Measurements from ENCODE around the gene RPS5.
"Not testable (repeated sequence)": the region's sequence is repeated elsewhere in the genome, so short reads cannot be mapped to it uniquely, and the experiment has no call there.

RPS5 gene

DNA sequence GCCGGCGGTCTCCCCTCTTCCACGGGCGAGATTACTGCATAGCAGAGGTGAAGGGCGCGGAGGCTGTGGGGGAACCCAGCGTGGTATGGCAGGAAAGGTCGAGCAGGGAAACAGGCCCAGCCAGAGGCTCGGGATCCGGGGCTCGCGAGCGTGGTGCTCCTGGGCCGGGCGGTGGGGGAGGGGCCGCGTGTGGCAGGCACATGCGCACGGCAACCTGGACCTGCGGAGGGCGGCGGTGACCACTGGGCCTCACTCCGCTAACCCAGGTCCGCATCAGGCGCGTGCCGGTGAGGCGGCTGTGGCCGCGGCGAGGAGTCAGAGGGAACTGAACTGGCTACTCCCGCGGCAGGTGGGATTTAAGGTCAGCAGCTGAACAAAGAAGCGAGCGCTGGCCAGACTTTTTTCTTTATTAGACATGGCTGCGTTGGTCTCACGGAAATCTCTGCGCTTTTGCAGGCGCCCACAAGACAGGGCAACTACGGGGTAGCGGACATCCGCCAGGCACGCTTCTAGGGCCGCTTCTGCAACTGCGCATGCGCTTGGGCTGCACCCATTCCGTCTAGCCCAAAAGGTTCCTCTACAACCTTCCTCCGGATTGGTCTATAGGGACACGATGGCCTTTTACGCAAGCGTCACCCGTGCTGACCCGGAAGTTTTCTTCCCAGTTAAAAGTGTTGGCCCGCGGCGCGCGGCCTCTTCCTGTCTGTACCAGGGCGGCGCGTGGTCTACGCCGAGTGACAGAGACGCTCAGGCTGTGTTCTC lies at the start of gene RPS5:
TSS of gene RPS5 (plus strand) at position 694 of the 762 bp plus-strand sequence. CDS start 869 bp downstream, outside the sequence.
- peak; percentile 96 for DNase-seq

DNA sequence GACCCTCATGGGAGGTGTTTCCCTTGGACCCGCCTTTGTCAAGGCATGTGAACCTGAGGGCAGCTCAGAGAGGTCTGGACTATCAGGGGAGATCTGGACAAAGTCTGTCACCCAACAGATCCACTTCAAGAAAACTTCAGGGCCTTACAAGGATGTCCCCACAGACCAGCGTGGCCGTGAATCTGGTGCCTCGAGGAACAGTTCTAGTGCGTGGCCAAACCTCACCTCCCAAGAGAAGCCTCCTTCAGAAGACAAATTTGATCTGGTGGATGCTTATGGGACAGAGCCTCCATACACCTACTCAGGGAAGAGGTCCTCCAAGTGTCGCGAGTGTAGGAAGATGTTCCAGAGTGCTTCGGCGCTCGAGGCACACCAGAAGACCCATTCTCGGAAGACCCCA lies 48.7 kb upstream of the RPS5 start:
- no peak for DNase-seq

DNA sequence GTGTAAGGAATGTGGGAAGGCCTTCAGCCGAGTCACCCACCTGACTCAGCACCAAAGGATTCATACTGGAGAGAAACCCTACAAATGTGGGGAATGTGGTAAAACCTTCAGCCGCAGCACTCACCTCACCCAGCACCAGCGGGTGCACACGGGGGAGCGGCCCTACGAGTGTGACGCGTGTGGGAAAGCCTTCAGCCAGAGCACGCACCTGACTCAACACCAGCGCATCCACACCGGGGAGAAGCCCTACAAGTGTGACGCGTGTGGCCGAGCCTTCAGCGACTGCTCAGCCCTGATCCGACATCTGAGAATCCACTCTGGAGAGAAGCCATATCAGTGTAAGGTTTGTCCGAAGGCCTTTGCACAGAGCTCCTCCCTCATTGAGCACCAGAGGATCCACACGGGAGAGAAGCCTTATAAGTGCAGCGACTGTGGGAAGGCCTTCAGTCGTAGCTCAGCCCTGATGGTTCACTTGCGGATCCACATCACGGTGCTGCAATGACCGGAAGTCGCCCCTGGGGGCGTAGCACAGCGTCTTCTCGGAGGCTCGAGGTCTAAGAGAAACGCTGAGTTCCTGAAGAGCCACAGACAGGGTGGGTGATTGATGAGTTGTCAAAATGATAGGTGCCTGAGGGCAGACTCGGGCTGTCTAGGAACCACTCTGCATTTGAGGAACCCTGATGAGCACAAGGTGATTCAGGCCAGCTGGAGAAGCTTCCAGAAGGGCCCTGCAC lies 48.1 kb upstream of the RPS5 start:
- no peak for DNase-seq

DNA sequence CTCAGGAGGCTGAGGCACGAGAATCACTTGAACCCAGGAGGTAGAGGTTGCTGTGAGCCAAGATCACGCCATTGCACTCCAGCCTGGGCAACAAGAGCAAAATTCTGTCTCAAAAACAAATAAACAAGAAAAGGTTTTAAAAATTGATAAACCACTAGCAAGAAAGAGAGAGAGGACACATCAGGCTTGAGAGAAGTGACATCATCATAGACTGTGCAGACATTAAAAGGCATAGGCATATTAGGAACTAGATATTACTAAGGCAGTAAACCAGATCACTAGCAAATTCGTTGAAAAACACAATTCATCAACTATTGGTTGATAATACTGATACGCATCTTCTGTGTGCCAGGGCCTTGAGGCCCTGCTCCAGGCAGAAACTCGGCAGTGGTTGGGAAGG lies 41.5 kb upstream of the RPS5 start:
- no peak for DNase-seq

DNA sequence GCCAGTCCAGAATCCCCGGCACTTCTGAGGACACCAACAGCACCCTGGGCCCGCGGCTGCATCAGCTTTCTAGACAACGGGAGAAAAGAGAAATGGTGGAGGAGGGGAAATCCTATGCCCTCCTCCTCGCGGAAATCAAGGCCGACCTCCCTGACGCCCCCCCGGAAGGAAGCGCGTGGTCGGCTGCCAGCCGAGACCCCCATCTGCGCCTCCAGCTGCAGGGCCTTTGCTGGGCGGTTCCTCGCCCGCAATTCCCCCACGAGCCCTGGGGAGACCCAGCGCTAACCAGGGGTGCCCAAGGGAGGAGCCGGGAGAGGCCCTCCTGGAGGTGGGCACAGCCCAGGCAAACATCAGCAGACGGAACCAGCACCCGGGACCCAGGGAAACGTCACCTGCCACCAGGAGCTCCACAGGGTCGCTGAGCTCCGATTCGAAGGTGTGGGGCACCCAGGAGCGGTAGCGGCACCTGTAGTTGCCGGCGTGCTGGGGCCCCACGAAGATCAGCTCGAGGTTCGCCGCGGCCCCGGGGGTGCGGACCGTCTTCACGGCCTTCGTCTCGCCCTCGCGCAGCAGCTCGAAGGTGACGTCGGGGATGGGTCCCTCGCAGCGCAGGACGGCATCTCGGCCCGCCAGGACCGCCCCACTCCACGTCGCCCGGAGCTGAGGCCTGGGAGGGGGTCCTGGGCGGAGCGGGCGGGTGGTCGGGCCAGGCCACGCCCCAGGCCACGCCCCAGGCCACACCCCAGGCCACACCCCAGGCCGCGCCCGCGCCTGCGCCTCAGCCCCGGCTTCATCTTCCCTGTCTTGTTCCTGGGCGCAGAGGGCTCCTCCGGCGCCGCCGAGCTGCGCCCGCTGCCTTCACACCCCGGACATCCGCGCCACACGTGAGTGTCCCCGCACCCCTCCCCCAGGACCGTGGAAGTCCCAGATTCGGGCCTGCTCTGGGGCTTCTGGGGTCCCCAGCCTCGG lies 39.8 kb upstream of the RPS5 start:
- peak; percentile 72 for DNase-seq

DNA sequence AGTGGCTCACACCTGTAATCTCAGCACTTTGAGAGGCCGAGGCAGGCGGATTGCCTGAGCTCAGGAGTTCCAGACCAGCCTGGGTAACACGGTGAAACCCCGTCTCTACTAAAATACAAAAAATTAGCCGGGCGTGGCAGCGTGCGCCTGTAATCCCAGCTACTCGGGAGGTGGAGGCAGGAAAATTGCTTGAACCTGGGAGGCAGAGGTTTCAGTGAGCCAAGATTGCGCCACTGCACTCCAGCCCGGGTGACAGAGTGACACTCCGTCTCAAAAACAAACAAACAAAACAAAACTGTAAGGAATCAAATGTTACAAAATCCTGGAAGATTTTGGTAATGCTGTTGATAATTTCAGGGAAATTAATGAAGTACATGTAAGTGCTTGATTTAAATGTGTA lies 39.0 kb upstream of the RPS5 start:
- DNase-seq: not testable (repeated sequence)

DNA sequence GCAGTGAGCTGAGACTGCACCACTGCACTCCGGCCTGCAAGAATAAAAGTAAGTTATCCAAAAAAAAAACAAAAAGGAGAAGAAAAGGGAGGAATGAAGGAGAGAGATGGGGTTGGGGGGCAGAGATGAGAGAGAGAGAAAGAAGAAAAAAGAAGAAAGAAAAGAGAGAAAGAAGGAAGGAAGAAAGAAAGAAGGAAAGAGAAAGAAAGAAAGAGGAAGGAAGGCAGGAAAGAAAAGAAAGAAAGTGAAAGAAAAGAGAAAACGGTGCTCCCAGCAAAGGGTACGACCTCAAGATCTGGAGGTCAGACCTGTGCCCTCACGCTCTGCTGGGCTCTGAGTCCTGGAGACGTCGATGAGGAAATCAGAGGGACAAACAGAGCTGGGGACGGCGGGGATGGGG lies 37.5 kb upstream of the RPS5 start:
- no peak for DNase-seq

DNA sequence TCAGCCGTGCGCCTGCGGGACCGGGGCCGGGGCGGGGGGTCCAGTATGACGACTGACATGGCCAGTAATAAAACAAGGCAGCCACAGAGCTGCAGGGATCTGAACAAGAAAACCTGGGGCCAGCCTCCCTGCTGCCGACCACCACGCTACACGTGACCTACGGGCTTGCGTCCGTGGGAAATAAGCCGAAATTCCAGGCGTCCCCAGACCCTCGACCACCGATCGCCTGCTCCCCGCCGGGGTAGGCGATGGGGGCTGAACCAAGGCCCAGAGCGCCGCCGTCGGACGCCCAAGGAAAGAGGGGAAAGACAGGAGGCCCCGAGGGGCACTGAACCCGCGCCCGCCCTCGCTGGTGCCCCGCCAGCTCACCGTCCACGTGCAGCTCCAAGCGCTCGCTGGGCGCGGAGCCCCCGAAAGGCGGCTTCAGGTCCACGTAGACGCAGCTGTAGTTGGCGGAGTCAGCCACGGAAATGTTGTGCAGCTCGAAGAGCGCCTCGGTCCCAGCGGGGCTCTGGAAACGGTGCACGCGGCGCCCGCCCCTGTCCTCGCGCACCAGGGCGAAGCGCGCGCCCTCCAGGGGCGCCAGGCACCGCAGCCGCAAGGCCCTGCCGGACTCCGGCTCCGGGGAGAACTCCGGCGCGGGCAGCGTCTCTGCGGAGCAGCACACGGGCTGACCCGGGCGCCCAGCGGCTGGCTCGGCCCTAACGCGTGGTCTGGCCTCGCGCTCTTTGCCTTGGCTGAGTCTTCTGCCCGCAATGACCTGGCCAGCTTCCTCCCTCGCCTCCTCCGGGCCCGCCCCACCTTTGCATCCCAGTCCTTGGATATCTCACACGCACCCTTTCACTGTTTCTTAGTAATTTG lies 36.8 kb upstream of the RPS5 start:
- DNase-seq: no peak

DNA sequence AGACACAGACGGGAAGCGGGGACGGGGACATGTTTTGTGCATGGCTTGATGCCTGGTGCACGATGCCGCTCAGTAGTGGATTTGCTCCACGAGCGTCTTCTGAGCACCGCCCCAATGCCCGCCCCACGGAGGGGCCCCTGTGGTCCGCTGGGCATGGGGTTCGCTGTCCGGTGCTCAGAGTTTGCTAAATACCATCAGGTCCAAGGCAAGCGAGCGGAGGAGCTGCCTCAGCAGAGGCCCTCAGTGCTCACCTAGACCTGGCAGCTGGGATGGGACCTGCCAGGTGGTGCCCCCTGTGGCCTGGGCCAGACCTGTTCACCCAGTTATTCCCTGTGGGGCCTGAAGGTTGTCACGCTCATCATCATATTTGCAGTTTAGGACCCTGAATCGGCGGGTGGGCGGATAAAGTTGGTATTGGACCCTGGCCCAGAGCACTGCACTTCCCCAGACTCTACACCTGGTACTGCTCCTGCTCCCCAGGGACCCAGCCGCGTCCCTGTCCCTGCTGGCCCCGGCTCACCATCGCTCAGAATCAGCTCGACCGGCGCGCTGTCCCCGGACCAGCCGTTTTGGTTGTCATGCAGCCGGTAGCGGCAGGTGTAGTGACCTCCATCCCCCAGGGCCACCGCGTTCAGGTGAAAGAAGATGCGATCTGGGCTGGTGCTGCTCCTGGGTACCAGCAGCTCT lies 36.1 kb upstream of the RPS5 start:
- DNase-seq: no peak

DNA sequence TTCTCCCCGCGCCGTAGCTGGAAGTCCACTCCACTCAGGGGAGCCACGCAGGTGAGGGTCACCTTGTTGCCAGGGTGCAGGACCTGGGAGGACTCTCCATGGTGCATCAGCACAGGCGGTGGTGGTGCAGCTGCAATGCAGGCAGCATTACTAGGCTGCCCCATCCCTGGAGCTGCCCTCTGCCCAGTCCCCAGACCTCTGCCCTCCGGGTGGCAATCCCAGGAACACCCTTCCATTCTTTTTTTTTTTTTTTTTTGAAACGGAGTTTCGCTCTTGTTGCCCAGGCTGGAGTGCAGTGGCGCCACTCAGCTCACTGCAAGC lies 35.6 kb upstream of the RPS5 start:
- no peak for DNase-seq

DNA sequence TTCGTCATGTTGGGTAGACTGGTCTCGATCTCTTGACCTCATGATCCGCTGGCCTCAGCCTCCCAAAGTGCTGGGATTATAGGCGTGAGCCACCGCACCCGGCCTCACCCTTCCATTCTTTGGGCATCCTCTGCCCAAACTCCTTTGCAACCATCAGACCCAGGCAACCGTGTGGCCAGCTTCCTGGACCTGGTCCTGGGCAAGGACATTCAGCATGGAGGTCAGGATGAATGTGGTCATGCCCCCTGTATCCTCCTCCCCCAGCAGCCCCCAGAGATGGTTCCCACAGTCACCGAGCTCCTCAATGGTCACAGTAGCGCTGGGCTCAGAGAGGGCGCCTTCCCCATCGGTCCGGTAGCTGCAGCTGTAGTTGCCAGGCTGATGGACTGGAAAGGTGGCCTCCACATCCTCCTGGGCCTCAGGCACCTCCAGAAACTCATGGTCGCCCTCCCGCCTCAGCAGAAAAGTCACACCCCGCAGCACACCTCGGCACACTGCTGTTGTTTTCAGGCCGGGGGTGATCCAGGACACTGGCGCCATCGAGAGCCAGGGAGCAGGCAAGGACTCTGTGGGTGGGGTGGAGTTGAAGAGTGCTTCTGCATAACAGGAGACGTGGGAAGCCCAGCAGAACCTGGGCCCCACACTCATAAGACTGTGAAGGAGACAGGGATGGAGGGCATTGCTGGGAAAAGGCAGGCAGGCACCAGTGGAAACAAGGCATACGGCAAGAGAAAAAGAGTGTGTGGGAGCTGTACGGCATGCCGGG lies 34.9 kb upstream of the RPS5 start:
- DNase-seq: no peak

DNA sequence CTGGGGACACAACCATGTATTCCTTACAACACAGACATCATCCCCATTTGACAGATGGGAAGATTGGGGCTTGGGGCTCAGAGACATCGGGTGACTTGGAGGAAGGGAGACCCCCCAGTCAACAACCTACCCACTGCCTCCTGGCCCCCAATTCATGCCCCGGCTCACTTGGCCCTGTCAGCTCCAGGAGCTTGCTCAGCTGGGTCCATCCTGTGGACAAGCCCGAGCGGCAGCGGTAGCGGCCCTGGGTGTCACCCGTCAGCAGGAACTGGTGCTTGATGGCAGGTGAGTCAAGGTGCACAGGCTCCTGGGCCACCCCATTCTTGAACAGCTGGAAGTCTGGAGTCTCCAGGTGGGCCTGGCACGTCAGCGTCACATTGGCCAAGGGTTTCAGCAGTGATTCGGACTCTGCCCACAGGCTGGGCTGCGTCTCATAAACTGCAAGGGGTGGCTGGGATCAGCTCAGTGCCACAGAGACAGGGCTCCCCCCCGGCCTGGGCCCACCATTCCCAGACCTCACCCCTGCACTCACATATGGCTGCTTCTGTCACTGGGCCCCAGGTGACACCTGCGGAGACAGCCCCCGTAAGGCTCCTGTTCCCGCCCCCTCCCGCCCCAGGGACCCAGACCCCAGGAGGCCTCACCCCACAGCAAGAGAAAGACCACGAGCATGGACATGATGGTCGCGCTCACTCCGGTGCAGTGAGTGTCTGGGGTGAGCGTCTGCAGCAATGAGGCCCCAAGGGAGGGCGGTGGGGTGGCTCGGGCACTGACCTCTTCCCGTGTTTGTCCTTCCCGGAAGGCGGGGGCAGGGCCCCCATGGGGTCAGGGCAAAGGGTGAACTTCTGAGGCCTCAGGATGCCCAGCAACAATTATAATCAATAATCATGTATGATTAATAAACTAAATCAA lies 34.1 kb upstream of the RPS5 start, which contains the start of gene A1BG:
TSS of gene A1BG (minus strand) at position 733 of the 912 bp plus-strand sequence. CDS start at position 678, 55 bp downstream.
- no peak for DNase-seq

DNA sequence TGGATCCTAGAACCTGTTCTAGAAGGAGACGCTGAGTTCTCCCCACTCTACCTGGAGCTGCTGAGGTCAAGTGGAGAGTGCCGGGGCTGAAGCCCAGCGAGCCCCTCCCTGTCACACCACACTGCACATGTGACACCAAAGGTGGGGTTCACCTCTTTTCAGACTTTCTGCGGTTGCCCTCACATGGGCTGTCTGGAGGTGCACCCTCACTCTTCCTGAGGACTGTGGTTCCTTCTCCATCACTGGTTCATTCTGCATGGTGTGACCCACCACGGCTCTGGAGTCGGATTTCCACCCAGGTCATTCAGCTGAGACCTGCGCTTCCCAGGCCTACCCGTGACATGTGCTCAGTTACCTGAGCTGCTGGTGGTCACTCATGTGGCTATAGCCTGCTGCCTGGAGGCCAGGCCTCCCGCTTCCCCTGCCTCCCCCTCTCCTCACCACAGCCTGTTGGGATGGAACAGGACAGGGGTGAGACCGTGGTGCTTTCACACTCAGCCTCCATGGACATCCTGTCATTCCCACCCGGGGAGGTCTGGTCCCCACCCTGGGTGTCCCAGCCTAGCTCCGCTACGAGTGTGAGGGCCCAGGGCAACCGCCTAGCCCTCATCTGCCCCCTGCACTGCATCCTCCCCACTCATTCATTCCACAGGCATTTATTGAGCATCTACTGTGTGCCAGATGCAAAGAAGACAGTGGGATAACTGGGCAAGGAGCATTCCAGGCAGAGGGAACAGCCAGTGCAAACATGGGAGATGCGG lies 33.2 kb upstream of the RPS5 start:
- DNase-seq: no peak

DNA sequence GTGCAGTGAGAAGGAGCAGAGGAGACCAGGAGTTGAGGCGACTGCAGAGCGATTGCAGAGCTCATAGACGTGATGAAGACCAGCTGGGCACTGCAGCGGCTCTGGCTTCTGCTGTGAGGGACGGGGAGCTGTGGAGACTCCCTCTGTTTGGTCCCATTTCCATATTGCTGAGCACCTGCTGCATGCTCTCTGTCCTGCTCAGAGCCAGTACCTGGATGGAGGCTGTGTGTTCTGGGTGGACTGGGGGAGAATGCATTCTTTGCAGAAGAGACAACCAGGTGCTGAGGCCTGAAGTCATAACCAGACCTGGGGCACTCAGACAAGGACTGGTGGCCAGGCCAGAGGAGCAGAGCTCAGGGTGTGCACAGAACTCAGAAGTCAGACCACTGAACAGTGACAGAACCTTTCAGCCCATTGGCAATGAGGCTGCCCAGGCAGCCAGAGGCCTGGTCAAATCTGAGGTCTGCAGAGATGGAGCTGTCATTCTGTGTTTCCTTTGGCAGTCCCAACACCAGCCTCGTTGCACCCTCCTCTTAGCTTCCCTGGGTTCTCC lies 32.5 kb upstream of the RPS5 start:
- no peak for DNase-seq

DNA sequence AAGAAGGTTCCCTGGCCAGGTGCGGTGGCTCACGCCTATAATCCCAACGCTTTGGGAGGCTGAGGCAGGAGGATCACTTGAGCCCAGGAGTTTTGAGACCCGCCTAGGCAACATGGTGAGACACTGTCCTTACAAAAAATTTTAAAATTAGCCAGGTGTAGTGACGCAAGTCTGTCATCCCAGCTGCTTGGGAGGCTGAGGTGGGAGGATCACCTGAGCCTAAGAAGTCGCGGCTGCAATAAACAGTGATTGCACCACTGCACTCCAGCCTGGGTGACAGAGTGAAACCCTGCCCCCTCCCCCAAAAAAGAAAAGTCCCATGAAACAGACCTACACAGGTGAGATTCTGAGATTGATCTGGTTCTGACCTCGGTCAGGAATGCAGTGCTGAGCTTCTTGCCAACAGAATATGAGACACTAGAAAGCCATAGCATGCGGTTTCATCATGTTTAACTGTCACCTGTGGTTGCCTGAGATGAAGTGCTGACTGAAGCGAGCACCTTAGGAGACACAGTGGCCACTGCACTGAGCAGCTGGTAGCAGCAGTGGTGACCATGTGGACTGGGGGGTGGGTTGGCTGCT lies 31.8 kb upstream of the RPS5 start:
- DNase-seq: no peak

DNA sequence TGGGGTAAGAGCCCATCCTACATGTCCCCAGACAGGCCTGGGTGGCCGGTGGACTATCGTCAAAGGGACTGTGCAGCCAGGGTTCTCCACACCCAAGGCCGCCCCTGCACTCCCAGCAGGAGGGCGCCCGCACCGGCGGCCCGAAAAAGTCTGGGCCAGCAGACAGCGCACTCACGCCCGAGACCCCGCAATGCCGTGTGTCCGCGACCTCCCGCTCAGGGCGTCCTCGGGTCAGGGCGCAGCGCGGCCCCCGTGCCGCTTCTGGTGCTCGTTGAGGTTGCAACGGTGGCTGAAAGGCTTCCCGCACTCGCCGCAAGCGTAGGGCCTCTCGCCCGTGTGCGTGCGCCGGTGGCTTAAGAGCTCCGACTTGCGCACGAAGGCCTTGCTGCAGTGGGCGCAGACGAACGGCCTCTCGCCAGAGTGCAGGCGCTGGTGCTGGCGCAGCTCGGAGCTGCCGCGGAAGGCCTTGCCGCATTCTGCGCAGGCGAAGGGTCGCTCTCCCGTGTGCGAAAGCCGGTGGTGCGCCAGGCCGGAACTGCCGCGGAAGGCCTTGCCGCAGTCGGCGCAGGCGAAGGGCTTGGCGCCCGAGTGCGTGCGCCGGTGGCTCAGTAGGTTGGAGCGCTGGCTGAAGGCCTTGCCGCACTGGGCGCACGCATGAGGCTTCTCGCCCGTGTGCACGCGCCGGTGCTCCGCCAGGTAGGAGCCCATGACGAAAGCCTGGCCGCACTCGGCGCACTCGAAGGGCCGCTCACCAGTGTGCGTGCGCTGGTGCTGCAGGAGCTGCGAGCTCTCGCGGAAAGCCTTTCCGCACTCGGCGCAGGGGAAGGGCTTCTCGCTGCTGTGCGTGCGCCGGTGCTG lies 30.9 kb upstream of the RPS5 start:
- no peak for DNase-seq

DNA sequence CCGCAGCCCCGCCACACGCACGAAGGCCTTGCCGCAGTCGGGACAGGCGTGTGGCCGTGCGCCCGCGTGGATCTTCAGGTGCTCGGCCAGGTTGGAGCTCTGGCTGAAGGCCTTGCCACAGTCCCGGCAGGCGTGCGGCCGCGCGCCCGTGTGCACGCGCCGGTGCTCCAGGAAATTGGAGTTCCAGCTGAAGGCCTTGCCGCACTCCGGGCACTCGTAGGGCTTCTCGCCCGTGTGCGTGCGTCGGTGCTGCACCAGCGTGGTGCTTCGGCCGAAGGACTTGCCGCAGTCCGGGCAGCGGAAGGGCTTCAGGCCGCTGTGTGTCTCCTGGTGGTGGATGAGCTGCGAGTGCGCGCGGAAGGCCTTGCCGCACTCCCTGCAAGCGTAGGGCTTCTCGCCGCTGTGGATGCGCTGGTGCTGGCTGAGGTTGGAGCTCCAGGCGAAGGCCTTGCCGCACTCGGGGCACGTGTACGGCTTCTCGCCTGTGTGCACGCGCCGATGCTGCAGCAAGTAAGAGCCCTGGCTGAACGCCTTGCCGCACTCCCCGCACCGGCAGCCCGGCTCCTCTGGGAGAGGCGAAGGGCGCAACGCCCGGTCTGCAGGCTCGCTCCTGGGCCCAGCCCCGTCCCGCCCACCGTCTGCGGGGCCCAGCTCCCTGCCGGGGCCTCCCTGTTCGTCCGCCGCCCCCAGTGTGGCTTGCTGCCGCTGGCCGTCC lies 30.1 kb upstream of the RPS5 start:
- no peak for DNase-seq

All from NCI-H345 (cell line).